Sigmoid colon (tissue), 7 donors: ENCODE measurements around the gene KRTAP5-10. TPM values are rescaled to one million over a fixed set of nuclear protein-coding genes. Genes with fewer than 3 reads are reported as not detected.

Experiments used
- DNase-seq: peaks from one replicate; pipeline ENCODE4 v3.0.0-alpha.2; 2019
- H3K27ac ChIP-seq, 4 donors: fragments of 200-600 bp; sonication (generic); one replicate each; pipeline ENCODE4 v1.5.1; 2016 to 2019; ENCODE audit warnings: mild to moderate bottlenecking in 1 of 4
- H3K27me3 ChIP-seq, 3 donors: fragments of 200-600 bp; sonication (generic); one replicate each; pipeline ENCODE4 v1.5.1; 2019; ENCODE audit warnings: mild to moderate bottlenecking in 1 of 3
- H3K36me3 ChIP-seq, 4 donors: fragments of 200-600 bp; sonication (generic); one replicate each; pipeline ENCODE4 v1.5.1; 2016 to 2019
- H3K4me1 ChIP-seq, 4 donors: fragments of 200-600 bp; sonication (generic); one replicate each; pipeline ENCODE4 v1.5.1; 2017 to 2019
- H3K4me3 ChIP-seq, 4 donors: fragments of 200-600 bp; sonication (generic); one replicate each; pipeline ENCODE4 v1.5.1; 2017 to 2019; ENCODE audit warnings: mild to moderate bottlenecking in 2 of 4, moderate library complexity in 1 of 4
- H3K9me3 ChIP-seq, 4 donors: fragments of 200-600 bp in 3 of 4; sonication (generic) in 3 of 4; one replicate each; pipeline versions ENCODE4 v1.5.1 to v1.6.1; 2013 to 2019
- CTCF ChIP-seq, 4 experiments: fragments of 450-650 bp in 3 of 4; fragments of 200-600 bp in 1 of 4; IDR thresholded peaks; one replicate each; pipeline ENCODE4 v1.5.1; 2016 to 2019; ENCODE audit warnings: antibody characterized with exemption in 4 of 4, mild to moderate bottlenecking in 3 of 4, moderate library complexity in 2 of 4
- EP300 ChIP-seq, 4 donors: sonication (generic); formaldehyde crosslinking; IDR thresholded peaks; one replicate each; pipeline ENCODE4 v1.6.1; 2017; ENCODE audit warnings: antibody characterized with exemption in 4 of 4
- POLR2A ChIP-seq, 2 donors: fragments of 450-650 bp; IDR thresholded peaks; one replicate each; pipeline ENCODE4 v1.6.1; 2016; ENCODE audit warnings: antibody characterized with exemption in 2 of 2, mild to moderate bottlenecking in 2 of 2, moderate library complexity in 2 of 2
- POLR2AphosphoS5 ChIP-seq, 4 donors: sonication (generic); formaldehyde crosslinking; IDR thresholded peaks; one replicate each; pipeline ENCODE4 v1.6.1; 2017; ENCODE audit warnings: antibody characterized with exemption in 4 of 4
- WGBS, 2 donors: extraction: QIAGEN DNeasy Blood & Tissue Kit; methylation state at CpG; one replicate each; pipeline ENCODE4 v1.1.7; 2013; 5-methylcytosine and 5-hydroxymethylcytosine counted together
- intact Hi-C: fragments of 100-400 bp; cut with DNase I; formaldehyde crosslinking; loops from one replicate; pipeline ENCODE4 v1.15.1; 2023
- polyA plus RNA-seq, 3 donors: library from polyadenylated mRNA; stranded (reverse); fragments of 200-250 nt; gene quantifications; one replicate each; pipeline ENCODE4 v1.2.3, GENCODE V29; 2013
- total RNA-seq, 4 donors: library from RNA; depleted of rRNA; stranded (reverse); fragments of >200 nt; gene quantifications; one replicate each; pipeline ENCODE4 v1.1.0, GENCODE V29; 2016
- donor health status: healthy with polysubstance abuse.
- donor health status: Bipolar disorder and iron deficiency.
- donor health status: healthy.

KRTAP5-10 gene
- total RNA-seq (not detected), polyA plus RNA-seq (under 1 TPM in 1 of 3 donors, not detected in 2; 0.17 TPM)

- intact Hi-C loops = no loop called here
- no peak within 1 kb of the TSS for H3K27ac ChIP-seq
- no peak within 1 kb of the TSS for H3K4me3 ChIP-seq
- no peaks in the 10 kb centered on the region for H3K9me3 ChIP-seq
- peaks cover 0 to 8% (median 3%) of the 10 kb centered on the region in 4 donors for H3K4me1 ChIP-seq
- TF ChIP-seq POLR2A (IDR thresholded peaks at IDR 0.05) (no peak), POLR2AphosphoS5 (IDR thresholded peaks at IDR 0.05) (no peak), CTCF (IDR thresholded peaks at IDR 0.05) (no peak), EP300 (IDR thresholded peaks at IDR 0.05) (no peak)
- 46 to 54% methylated on average over 5 of the region's 5 CpGs for WGBS, 2 donors
- H3K36me3 ChIP-seq = no peaks in the 10 kb centered on the region
- no peak for DNase-seq
- H3K27me3 ChIP-seq = peaks cover 0 to 15% (median 11%) of the 10 kb centered on the region in 3 donors
Observed at GRCh38 chr11:71565263-71565662, at the start of gene KRTAP5-10. Gene KRTAP5-10 (plus strand): TSS chr11:71565563. CDS start chr11:71565588, 25 bp downstream.

GRCh38 chr11:71518506-71519471, 46.6 kb upstream of the KRTAP5-10 start:
- Histone ChIP-seq H3K36me3 (no peaks in the 10 kb centered on the region), H3K4me1 (no peaks in the 10 kb centered on the region), H3K27ac (no peak overlapping the region), H3K4me3 (no peak overlapping the region), H3K27me3 (no peaks in the 10 kb centered on the region), H3K9me3 (no peaks in the 10 kb centered on the region)
- no peak for TF ChIP-seq CTCF (IDR thresholded peaks at IDR 0.05)
- TF ChIP-seq EP300 (IDR thresholded peaks at IDR 0.05) = no peak
- no peak for TF ChIP-seq POLR2A (IDR thresholded peaks at IDR 0.05)
- no peak for TF ChIP-seq POLR2AphosphoS5 (IDR thresholded peaks at IDR 0.05)
- no peak for DNase-seq
- 96% methylated on average over 55 of the region's 55 CpGs for WGBS, 2 donors
- intact Hi-C loops = no loop called here

GRCh38 chr11:71519546-71519945, 45.8 kb upstream of the KRTAP5-10 start:
- no peak overlapping the region for H3K27ac ChIP-seq
- no peak overlapping the region for H3K4me3 ChIP-seq
- no peaks in the 10 kb centered on the region for H3K9me3 ChIP-seq
- no peaks in the 10 kb centered on the region for H3K27me3 ChIP-seq
- no peaks in the 10 kb centered on the region for H3K4me1 ChIP-seq
- H3K36me3 ChIP-seq = no peaks in the 10 kb centered on the region
- DNase-seq = no peak
- TF ChIP-seq POLR2AphosphoS5 (IDR thresholded peaks at IDR 0.05) = no peak
- no peak for TF ChIP-seq EP300 (IDR thresholded peaks at IDR 0.05)
- no peak for TF ChIP-seq CTCF (IDR thresholded peaks at IDR 0.05)
- TF ChIP-seq POLR2A (IDR thresholded peaks at IDR 0.05) = no peak
- 85 to 91% methylated on average over 10 of the region's 10 CpGs for WGBS, 2 donors
- intact Hi-C loops = no loop called here

- no peak for DNase-seq
- H3K4me3 ChIP-seq = no peak overlapping the region
- H3K27ac ChIP-seq = no peak overlapping the region
- 63 to 64% methylated on average over 3 of the region's 3 CpGs for WGBS, 2 donors
- H3K4me1 ChIP-seq = no peaks in the 10 kb centered on the region
- H3K9me3 ChIP-seq = no peaks in the 10 kb centered on the region
- intact Hi-C loops = no loop called here
- no peaks in the 10 kb centered on the region for H3K36me3 ChIP-seq
- H3K27me3 ChIP-seq = no peaks in the 10 kb centered on the region
- TF ChIP-seq POLR2A (IDR thresholded peaks at IDR 0.05) (no peak), CTCF (IDR thresholded peaks at IDR 0.05) (no peak), POLR2AphosphoS5 (IDR thresholded peaks at IDR 0.05) (no peak), EP300 (IDR thresholded peaks at IDR 0.05) (no peak)
Observed at GRCh38 chr11:71525188-71525937, 40.0 kb upstream of the KRTAP5-10 start.
